HepG2 (cell line): Measurements from ENCODE around the gene ZFYVE28. TPM values are rescaled to one million over a fixed set of nuclear protein-coding genes. Genes with fewer than 3 reads are reported as not detected.
"Not testable (repeated sequence)": the region's sequence is repeated elsewhere in the genome, so short reads cannot be mapped to it uniquely, and the experiment has no call there.

Experiments
- ASH2L ChIP-seq: fragments of 300-600, 200-600 bp; sonication (generic); IDR thresholded peaks from 2 replicates; pipeline ENCODE4 v1.7.0; 2017; ENCODE audit warnings: low read depth, mild to moderate bottlenecking, moderate library complexity, mixed read lengths, low read length; ENCODE audit not compliant: insufficient read length
- CREM ChIP-seq, 2 experiments: sonication (generic) in 1 of 2; formaldehyde crosslinking in 1 of 2; IDR thresholded peaks; 2 replicates each; pipeline versions ENCODE4 v1.4.0 to v1.6.1; 2016 to 2020; ENCODE audit warnings: antibody characterized with exemption in 1 of 2, mild to moderate bottlenecking in 1 of 2, missing genetic modification reagents in 1 of 2
- GABPA ChIP-seq, 2 experiments: IDR thresholded peaks; 2 replicates each; pipeline ENCODE4 v1.6.1; 2011 to 2016; ENCODE audit warnings: low read depth in 2 of 2, low read length in 1 of 2, missing biosample characterization in 1 of 2, missing genetic modification characterization in 1 of 2
- GATAD2A ChIP-seq: IDR thresholded peaks from 2 replicates; pipeline ENCODE4 v1.6.1; 2016
- HNF4A ChIP-seq: sonication (generic); formaldehyde crosslinking; IDR thresholded peaks from 2 replicates; pipeline ENCODE4 v1.4.0; 2020; ENCODE audit warnings: missing genetic modification reagents
- HNRNPLL ChIP-seq: fragments of 200-400 bp; formaldehyde crosslinking; IDR thresholded peaks from 2 replicates; pipeline ENCODE4 v1.6.1; 2017; ENCODE audit warnings: mild to moderate bottlenecking, low read depth, low read length; ENCODE audit not compliant: poor library complexity, severe bottlenecking
- LCORL ChIP-seq, 2 experiments: fragments of 450-650 bp in 1 of 2; sonication (generic) in 1 of 2; formaldehyde crosslinking in 1 of 2; IDR thresholded peaks; 2 replicates each; pipeline versions ENCODE4 v1.5.0 to v1.6.1; 2017 to 2020; ENCODE audit warnings: antibody characterized with exemption in 1 of 2, missing genetic modification reagents in 1 of 2
- NCOR1 ChIP-seq: fragments of 200-600 bp; sonication (generic); IDR thresholded peaks from 2 replicates; pipeline ENCODE4 v1.7.0; 2017; ENCODE audit warnings: antibody characterized with exemption, low read length, borderline replicate concordance
- NFIC ChIP-seq: IDR thresholded peaks from 2 replicates; pipeline ENCODE4 v1.6.1; 2012; ENCODE audit warnings: mild to moderate bottlenecking, low read length, inconsistent platforms
- NONO ChIP-seq, 2 experiments: fragments of 450-650 bp in 1 of 2; sonication (generic) in 1 of 2; formaldehyde crosslinking in 1 of 2; IDR thresholded peaks in 1 of 2; conservative IDR thresholded peaks in 1 of 2; 2 replicates each; pipeline versions ENCODE4 v1.6.1 to v1.8.0; 2017 to 2022; ENCODE audit warnings: mild to moderate bottlenecking in 1 of 2, missing genetic modification reagents in 1 of 2, moderate library complexity in 1 of 2
- SOX6 ChIP-seq, 2 experiments: fragments of 450-650 bp in 1 of 2; sonication (generic) in 1 of 2; formaldehyde crosslinking in 1 of 2; IDR thresholded peaks; 2 replicates each; pipeline versions ENCODE4 v1.4.0 to v1.6.1; 2017 to 2020; ENCODE audit warnings: antibody characterized with exemption in 1 of 2, mild to moderate bottlenecking in 1 of 2, missing genetic modification reagents in 1 of 2
- TBL1XR1 ChIP-seq: fragments of 150-350 bp; IDR thresholded peaks from 2 replicates; pipeline ENCODE4 v1.6.1; 2014; ENCODE audit warnings: borderline replicate concordance, low read length; ENCODE audit not compliant: partially characterized antibody
- ZNF121 ChIP-seq: sonication (generic); formaldehyde crosslinking; IDR thresholded peaks from 2 replicates; pipeline ENCODE4 v1.5.0; 2020; ENCODE audit warnings: mild to moderate bottlenecking, missing genetic modification reagents
- ZNF317 ChIP-seq: sonication (generic); formaldehyde crosslinking; IDR thresholded peaks from 2 replicates; pipeline ENCODE4 v1.5.0; 2020; ENCODE audit warnings: mild to moderate bottlenecking, missing genetic modification reagents
- ZNF563 ChIP-seq: sonication (generic); formaldehyde crosslinking; IDR thresholded peaks from 2 replicates; pipeline ENCODE4 v1.8.0; 2022; ENCODE audit warnings: mild to moderate bottlenecking, moderate library complexity, missing genetic modification reagents
- polyA plus RNA-seq, 8 experiments: library from polyadenylated mRNA; depleted of rRNA in 3 of 8; stranded (reverse) in 7 of 8; unstranded in 1 of 8; fragments of >200 nt; fragmentation: Illumina TruSeq in 4 of 8; extraction: Trizol in 4 of 8; gene quantifications; 2 replicates each; pipeline versions ENCODE4 v1.2.1 to v1.2.3, GENCODE V29; 2011 to 2016; ENCODE audit warnings: low read depth in 4 of 8, missing spikeins in 1 of 8, mixed read lengths in 1 of 8; ENCODE audit not compliant: insufficient read depth in 1 of 8
- total RNA-seq, 5 experiments: library from RNA; depleted of rRNA; stranded (reverse); fragments of >200 nt; fragmentation: Illumina TruSeq; extraction: Trizol; gene quantifications; 2 replicates each; pipeline ENCODE4 v1.2.3, GENCODE V29; 2016; ENCODE audit warnings: low read depth in 1 of 5
- TF ChIP-seq, protein P1 (sequence below): sonication (generic); formaldehyde crosslinking; IDR thresholded peaks from 2 replicates; pipeline ENCODE4 v1.4.0; 2020; ENCODE audit warnings: missing genetic modification reagents, borderline replicate concordance
- TF ChIP-seq, protein P2 (sequence below): IDR thresholded peaks from 2 replicates; pipeline ENCODE4 v1.4.0; 2020; ENCODE audit warnings: mild to moderate bottlenecking, missing genetic modification reagents

The ZFYVE28 gene
- total and polyA plus RNA-seq, 2 of the 13 experiments (the other 11 are each of a cell fraction or from before 2014, with no cell fraction given): 0.12 to 0.22 TPM

DNA sequence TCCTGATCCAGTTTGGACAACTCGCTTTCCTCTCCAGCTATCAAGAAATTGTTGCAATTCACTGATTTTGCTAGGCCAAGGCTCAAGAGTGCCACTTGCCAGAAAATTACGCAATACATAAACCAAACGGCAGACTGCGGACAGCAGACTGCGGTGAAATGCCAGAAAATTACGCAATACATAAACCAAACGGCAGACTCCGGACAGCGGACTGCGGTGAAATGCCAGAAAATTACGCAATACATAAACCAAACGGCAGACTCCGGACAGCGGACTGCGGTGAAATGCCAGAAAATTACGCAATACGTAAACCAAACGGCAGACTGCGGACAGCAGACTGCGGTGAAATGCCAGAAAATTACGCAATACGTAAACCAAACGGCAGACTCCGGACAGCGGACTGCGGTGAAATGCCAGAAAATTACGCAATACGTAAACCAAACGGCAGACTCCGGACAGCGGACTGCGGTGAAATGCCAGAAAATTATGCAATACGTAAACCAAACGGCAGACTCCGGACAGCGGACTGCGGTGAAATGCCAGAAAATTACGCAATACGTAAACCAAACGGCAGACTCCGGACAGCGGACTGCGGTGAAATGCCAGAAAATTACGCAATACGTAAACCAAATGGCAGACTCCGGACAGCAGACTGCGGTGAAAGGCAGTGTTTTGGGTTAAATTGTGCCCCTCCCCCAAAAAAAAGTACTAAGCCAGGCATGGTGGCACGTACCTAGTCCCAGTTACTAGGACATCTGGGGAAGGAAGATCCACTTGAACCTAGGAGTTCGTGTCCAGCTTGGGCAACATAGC lies 11.7 kb upstream of the ZFYVE28 start (continued):
- TF ChIP-seq, protein P1, sequence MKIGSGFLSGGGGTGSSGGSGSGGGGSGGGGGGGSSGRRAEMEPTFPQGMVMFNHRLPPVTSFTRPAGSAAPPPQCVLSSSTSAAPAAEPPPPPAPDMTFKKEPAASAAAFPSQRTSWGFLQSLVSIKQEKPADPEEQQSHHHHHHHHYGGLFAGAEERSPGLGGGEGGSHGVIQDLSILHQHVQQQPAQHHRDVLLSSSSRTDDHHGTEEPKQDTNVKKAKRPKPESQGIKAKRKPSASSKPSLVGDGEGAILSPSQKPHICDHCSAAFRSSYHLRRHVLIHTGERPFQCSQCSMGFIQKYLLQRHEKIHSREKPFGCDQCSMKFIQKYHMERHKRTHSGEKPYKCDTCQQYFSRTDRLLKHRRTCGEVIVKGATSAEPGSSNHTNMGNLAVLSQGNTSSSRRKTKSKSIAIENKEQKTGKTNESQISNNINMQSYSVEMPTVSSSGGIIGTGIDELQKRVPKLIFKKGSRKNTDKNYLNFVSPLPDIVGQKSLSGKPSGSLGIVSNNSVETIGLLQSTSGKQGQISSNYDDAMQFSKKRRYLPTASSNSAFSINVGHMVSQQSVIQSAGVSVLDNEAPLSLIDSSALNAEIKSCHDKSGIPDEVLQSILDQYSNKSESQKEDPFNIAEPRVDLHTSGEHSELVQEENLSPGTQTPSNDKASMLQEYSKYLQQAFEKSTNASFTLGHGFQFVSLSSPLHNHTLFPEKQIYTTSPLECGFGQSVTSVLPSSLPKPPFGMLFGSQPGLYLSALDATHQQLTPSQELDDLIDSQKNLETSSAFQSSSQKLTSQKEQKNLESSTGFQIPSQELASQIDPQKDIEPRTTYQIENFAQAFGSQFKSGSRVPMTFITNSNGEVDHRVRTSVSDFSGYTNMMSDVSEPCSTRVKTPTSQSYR (CRISPR knock-in tag): peak; percentile 20; the same call in 1 of the 2 replicates
- TF ChIP-seq HNRNPLL: peak; percentile 48
- TF ChIP-seq GABPA (IDR thresholded peaks at IDR 0.05; ENCODE audit: low read depth, low read length); NONO (IDR thresholded peaks at IDR 0.05); CREM (CRISPR knock-in tag; IDR thresholded peaks at IDR 0.05); LCORL (IDR thresholded peaks at IDR 0.05); SOX6 (IDR thresholded peaks at IDR 0.05): not testable (repeated sequence)
- TF ChIP-seq GABPA (CRISPR knock-in tag; IDR thresholded peaks at IDR 0.05; ENCODE audit: low read depth): peak; percentile 27; the same call in 1 of the 2 replicates
- peak; percentile 62; the same call in 1 of the 2 replicates for TF ChIP-seq NONO (CRISPR knock-in tag; conservative IDR thresholded peaks at IDR 0.05)
- TF ChIP-seq NCOR1: peak; percentile 83; the same call in 1 of the 2 replicates
- TF ChIP-seq GATAD2A (CRISPR knock-in tag): 0 out of 2 replicates have a peak, but pooled peaks have one; percentile 6
- TF ChIP-seq, protein P2, sequence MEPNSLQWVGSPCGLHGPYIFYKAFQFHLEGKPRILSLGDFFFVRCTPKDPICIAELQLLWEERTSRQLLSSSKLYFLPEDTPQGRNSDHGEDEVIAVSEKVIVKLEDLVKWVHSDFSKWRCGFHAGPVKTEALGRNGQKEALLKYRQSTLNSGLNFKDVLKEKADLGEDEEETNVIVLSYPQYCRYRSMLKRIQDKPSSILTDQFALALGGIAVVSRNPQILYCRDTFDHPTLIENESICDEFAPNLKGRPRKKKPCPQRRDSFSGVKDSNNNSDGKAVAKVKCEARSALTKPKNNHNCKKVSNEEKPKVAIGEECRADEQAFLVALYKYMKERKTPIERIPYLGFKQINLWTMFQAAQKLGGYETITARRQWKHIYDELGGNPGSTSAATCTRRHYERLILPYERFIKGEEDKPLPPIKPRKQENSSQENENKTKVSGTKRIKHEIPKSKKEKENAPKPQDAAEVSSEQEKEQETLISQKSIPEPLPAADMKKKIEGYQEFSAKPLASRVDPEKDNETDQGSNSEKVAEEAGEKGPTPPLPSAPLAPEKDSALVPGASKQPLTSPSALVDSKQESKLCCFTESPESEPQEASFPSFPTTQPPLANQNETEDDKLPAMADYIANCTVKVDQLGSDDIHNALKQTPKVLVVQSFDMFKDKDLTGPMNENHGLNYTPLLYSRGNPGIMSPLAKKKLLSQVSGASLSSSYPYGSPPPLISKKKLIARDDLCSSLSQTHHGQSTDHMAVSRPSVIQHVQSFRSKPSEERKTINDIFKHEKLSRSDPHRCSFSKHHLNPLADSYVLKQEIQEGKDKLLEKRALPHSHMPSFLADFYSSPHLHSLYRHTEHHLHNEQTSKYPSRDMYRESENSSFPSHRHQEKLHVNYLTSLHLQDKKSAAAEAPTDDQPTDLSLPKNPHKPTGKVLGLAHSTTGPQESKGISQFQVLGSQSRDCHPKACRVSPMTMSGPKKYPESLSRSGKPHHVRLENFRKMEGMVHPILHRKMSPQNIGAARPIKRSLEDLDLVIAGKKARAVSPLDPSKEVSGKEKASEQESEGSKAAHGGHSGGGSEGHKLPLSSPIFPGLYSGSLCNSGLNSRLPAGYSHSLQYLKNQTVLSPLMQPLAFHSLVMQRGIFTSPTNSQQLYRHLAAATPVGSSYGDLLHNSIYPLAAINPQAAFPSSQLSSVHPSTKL (CRISPR knock-in tag): peak; percentile 34; the same call in 1 of the 2 replicates
- 0 out of 2 replicates have a peak, but pooled peaks have one; percentile 26 for TF ChIP-seq CREM (IDR thresholded peaks at IDR 0.05)
- 0 out of 2 replicates have a peak, but pooled peaks have one; percentile 34 for TF ChIP-seq NFIC
- peak; percentile 52; the same call in 1 of the 2 replicates for TF ChIP-seq LCORL (CRISPR knock-in tag; IDR thresholded peaks at IDR 0.05)
- peak; percentile 23; the same call in 1 of the 2 replicates for TF ChIP-seq HNF4A (CRISPR knock-in tag)
- peak; percentile 88 for TF ChIP-seq TBL1XR1
- TF ChIP-seq ZNF121 (CRISPR knock-in tag): peak; percentile 92
- 0 out of 2 replicates have a peak, but pooled peaks have one; percentile 28 for TF ChIP-seq ZNF563 (CRISPR knock-in tag)
- TF ChIP-seq ASH2L: peak; percentile 35
- TF ChIP-seq SOX6 (CRISPR knock-in tag; IDR thresholded peaks at IDR 0.05): peak; percentile 42; the same call in 1 of the 2 replicates
- TF ChIP-seq ZNF317 (CRISPR knock-in tag): peak; percentile 60; the same call in 1 of the 2 replicates
